ENCODE results near the gene HSD17B1. TPM values are rescaled to one million over a fixed set of nuclear protein-coding genes. Genes with fewer than 3 reads are reported as not detected.
"Not testable (repeated sequence)": the region's sequence is repeated elsewhere in the genome, so short reads cannot be mapped to it uniquely, and the experiment has no call there.

Gene HSD17B1
- total RNA-seq, 1 donor from 2014 or later = 1.2 TPM

DNA sequence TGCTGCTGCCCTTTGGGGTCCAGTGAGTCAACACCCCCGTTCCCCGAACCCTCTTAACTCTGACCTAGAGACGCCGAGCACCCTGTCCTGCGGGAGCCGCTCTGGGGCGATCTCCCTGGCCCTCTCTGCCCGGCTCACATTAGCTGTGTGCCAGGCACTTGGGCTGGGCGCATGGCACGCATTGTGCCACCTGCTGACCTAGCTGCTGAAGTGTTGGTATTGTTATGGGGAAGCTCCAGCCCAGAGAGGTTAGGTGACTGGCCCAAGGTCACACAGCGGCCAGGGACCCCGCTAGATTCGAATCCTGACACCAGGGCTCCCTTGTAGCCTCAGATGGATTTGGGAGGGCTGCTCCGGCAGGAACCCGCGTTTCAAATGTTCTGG is 1.1 kb downstream of the HSD17B1 start:
- H3K36me3 Mint-ChIP-seq (ENCODE audit: low read depth) = no peaks in the 10 kb centered on the region
- peaks cover 26% of the 10 kb centered on the region for H3K4me1 Mint-ChIP-seq
- TF ChIP-seq, protein P1, sequence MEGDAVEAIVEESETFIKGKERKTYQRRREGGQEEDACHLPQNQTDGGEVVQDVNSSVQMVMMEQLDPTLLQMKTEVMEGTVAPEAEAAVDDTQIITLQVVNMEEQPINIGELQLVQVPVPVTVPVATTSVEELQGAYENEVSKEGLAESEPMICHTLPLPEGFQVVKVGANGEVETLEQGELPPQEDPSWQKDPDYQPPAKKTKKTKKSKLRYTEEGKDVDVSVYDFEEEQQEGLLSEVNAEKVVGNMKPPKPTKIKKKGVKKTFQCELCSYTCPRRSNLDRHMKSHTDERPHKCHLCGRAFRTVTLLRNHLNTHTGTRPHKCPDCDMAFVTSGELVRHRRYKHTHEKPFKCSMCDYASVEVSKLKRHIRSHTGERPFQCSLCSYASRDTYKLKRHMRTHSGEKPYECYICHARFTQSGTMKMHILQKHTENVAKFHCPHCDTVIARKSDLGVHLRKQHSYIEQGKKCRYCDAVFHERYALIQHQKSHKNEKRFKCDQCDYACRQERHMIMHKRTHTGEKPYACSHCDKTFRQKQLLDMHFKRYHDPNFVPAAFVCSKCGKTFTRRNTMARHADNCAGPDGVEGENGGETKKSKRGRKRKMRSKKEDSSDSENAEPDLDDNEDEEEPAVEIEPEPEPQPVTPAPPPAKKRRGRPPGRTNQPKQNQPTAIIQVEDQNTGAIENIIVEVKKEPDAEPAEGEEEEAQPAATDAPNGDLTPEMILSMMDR (conservative IDR thresholded peaks at IDR 0.05) = no peak
- peaks cover under 1% of the 10 kb centered on the region for H3K27me3 Mint-ChIP-seq (ENCODE audit: low read depth)
- peak overlapping the region; percentile 92 for H3K4me3 Mint-ChIP-seq
- H3K9me3 Mint-ChIP-seq = no peaks in the 10 kb centered on the region
- no peak for DNase-seq (ENCODE audit: low read depth, low spot score)
- no peak overlapping the region for H3K27ac Mint-ChIP-seq (ENCODE audit: unreplicated experiment)

DNA sequence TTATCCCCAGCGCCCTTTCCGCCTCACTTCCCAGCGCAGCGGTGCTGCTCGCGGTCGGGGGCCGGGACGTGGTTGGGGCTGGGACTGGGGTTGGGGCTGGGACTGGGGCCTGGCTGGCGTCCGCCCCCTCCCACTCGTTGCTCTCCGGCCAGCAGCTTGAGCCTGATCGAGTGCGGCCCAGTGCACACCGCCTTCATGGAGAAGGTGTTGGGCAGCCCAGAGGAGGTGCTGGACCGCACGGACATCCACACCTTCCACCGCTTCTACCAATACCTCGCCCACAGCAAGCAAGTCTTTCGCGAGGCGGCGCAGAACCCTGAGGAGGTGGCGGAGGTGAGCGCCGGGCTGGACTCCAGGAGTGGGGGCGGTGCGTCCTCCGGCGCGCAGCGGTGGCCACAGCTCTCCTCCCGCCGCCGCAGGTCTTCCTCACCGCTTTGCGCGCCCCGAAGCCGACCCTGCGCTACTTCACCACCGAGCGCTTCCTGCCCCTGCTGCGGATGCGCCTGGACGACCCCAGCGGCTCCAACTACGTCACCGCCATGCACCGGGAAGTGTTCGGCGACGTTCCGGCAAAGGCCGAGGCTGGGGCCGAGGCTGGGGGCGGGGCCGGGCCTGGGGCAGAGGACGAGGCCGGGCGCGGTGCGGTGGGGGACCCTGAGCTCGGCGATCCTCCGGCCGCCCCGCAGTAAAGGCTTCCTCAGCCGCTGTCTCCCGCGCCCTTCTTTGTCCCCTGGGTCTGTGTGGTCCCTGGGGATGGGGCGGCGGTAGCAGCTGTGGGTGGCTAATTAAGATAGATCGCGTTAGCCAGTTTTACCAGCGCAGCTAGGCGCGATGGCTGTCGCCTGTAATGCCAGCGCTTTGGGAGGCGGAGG is 1.8 kb downstream of the HSD17B1 start:
- Mint-ChIP-seq H3K27ac (ENCODE audit: unreplicated experiment) (peak overlapping the region; percentile 94), H3K36me3 (ENCODE audit: low read depth) (no peaks in the 10 kb centered on the region), H3K4me1 (peaks cover 21% of the 10 kb centered on the region), H3K27me3 (ENCODE audit: low read depth) (no peaks in the 10 kb centered on the region), H3K4me3 (peak overlapping the region; percentile 92), H3K9me3 (no peaks in the 10 kb centered on the region)
- DNase-seq (ENCODE audit: low read depth, low spot score) = peak; percentile 81
- TF ChIP-seq, protein P1 (conservative IDR thresholded peaks at IDR 0.05) = no peak

DNA sequence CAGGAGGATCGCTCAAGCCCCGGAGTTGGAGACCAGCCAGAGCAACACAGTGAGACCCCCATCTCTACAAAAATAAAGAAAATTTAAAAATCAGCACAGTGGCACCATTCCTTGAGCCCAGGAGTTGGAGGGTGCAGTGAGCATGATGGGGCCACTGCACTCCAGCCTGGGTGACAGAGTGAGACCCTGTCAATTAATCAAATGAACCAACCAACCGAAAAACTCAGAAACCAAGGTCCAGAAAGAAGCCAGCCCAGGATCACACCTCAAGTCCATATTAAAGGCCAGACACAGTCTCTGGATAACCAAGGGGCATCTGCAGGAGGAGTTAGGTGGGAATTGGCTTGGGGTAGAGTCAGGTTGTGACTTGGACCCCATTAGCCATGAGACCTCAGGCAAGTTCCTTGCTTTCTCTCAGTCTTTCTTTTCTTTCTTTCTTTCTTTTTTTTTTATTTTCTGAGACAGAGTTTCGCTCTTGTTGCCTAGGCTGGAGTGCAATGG is 2.4 kb downstream of the HSD17B1 start:
- Mint-ChIP-seq H3K27ac (ENCODE audit: unreplicated experiment) (peak overlapping the region; percentile 94), H3K36me3 (ENCODE audit: low read depth) (no peaks in the 10 kb centered on the region), H3K27me3 (ENCODE audit: low read depth) (no peaks in the 10 kb centered on the region), H3K9me3 (no peaks in the 10 kb centered on the region), H3K4me1 (peaks cover 21% of the 10 kb centered on the region), H3K4me3 (peak overlapping the region; percentile 92)
- TF ChIP-seq, protein P1 (conservative IDR thresholded peaks at IDR 0.05) = no peak
- DNase-seq (ENCODE audit: low read depth, low spot score) = no peak

DNA sequence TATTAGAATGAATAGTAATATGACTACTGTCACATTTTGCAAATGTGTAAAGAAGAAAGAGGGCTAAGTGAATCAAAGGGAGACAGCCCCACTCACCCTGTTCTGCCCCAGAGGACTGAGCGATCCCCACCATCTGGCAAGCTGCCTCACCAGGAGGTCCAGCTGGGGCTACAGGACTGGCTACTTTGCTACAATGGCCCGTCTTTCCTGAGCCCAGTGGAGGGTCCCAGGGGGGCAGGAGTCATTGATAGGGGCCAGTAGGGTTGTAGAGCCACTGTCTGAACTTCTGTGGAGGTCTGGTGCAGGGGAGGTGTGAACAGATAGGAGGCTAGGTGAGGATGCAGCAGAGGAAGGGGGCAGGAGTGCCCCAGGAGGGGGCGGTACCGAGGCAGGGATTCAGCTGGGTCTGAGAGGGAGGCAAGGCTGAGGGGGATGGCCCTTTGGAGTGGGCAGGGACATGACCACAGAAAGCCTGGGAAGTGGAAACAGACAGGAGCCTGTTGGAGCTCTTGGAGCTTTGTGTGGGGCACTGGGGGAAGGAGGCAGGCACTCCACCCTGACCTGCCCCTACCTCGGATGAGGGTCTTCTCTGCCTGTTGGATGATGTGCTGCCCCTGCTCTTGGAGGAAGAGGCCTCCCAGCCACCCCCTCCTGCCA is 3.4 kb downstream of the HSD17B1 start:
- Mint-ChIP-seq H3K4me1 (peaks cover 16% of the 10 kb centered on the region), H3K4me3 (peak overlapping the region; percentile 92)
- not testable (repeated sequence) for H3K9me3 Mint-ChIP-seq; H3K27me3 Mint-ChIP-seq (ENCODE audit: low read depth); H3K36me3 Mint-ChIP-seq (ENCODE audit: low read depth); DNase-seq (ENCODE audit: low read depth, low spot score); H3K27ac Mint-ChIP-seq (ENCODE audit: unreplicated experiment)

DNA sequence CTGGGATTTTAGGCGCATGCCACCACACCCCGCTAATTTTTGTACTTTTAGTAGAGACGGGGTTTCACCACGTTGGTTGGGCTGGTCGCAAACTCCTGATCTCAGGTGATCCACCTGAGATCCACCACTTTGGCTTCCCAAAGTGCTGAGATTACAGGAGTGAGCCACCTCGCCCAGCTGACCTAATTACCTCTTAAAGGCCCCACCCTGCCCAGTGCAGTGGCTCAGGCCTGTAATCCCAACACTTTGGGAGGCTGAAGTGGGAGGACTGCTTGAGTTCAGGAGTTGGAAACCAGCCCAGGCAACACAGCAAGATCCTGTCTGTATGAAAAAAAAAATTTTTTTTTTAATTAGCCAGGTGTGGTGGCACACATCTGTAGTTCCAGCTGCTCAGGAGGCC is 6.4 kb downstream of the HSD17B1 start:
- Mint-ChIP-seq H3K4me1 (peaks cover 33% of the 10 kb centered on the region), H3K4me3 (peak overlapping the region; percentile 56), H3K27me3 (ENCODE audit: low read depth) (no peaks in the 10 kb centered on the region), H3K36me3 (ENCODE audit: low read depth) (no peaks in the 10 kb centered on the region), H3K27ac (ENCODE audit: unreplicated experiment) (no peak overlapping the region), H3K9me3 (no peaks in the 10 kb centered on the region)
- no peak for DNase-seq (ENCODE audit: low read depth, low spot score)
- TF ChIP-seq, protein P1 (conservative IDR thresholded peaks at IDR 0.05) = no peak

DNA sequence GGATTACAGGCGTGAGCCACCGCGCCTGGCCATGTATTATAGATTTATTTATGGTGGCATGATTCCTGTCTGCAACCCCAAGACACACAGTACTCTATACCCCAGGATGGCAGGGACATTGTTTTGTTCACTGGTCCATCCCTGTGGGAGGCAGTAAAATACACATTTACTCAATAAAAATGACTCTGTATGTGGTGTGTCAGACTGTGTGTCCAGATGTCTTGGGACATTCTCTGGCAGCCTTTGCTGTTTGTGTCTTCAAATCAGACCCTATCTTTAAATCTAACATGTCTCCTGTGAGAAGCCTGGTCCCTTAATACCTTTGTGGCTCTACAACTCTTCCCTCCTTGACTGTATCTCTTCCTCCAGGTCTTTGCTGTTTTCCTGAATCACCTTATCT is 7.5 kb downstream of the HSD17B1 start:
- TF ChIP-seq, protein P1 (conservative IDR thresholded peaks at IDR 0.05) = no peak
- Mint-ChIP-seq H3K4me3 (peak overlapping the region; percentile 87), H3K36me3 (ENCODE audit: low read depth) (no peaks in the 10 kb centered on the region), H3K9me3 (no peaks in the 10 kb centered on the region), H3K27ac (ENCODE audit: unreplicated experiment) (no peak overlapping the region), H3K4me1 (peaks cover 23% of the 10 kb centered on the region), H3K27me3 (ENCODE audit: low read depth) (no peaks in the 10 kb centered on the region)
- DNase-seq (ENCODE audit: low read depth, low spot score) = no peak
